ENCODE measurements around the gene ALDOA. TPM values are rescaled to one million over a fixed set of nuclear protein-coding genes. Genes with fewer than 3 reads are reported as not detected.
A peak's percentile ranks its signal among the peaks of the same experiment; 100 is the strongest.

The ALDOA gene
- total RNA-seq, 3 donors from 2014 or later (not counting 1 experiment from before 2014, with no cell fraction given), result 412 to 544 (median 490) TPM

GRCh38 chr16:30063278-30063892 lies 2.2 kb upstream of the ALDOA start:
- peak overlapping the region; percentile 98 for H3K4me3 Mint-ChIP-seq
- intact Hi-C loops (cut with micrococcal nuclease), result loop anchor here (10.0 kb wide), 1 partner anchor 341 kb away; the partner anchor contains the start of gene ZNF771
- peaks cover 27 to 41% of the 10 kb centered on the region in 2 donors for H3K4me1 Mint-ChIP-seq
- ATAC-seq, result no peak
- 58% methylated on average over 12 of the region's 12 CpGs for WGBS (ENCODE audit: insufficient coverage)
- Histone ChIP-seq H3K27ac (ENCODE audit: low read length) (peak overlapping the region; percentile 79), H3K36me3 (ENCODE audit: control insufficient read depth, insufficient read depth, low read length) (peaks cover 12% of the 10 kb centered on the region), H3K4me3 (ENCODE audit: low read length) (no peak overlapping the region), H3K27me3 (ENCODE audit: control insufficient read depth, insufficient read depth, low read length) (no peaks in the 10 kb centered on the region), H3K4me1 (ENCODE audit: control insufficient read depth, insufficient read depth, low read length) (peaks cover 35% of the 10 kb centered on the region), H3K9me3 (ENCODE audit: control insufficient read depth, insufficient read depth, low read length) (no peaks in the 10 kb centered on the region)
- no peak for DNase-seq
- H3K9me3 Mint-ChIP-seq, result no peaks in the 10 kb centered on the region
- peak overlapping the region; percentile 94 to 98 for H3K27ac Mint-ChIP-seq
- H3K36me3 Mint-ChIP-seq, result no peaks in the 10 kb centered on the region
- TF ChIP-seq CTCF (IDR thresholded peaks at IDR 0.05), result no peak
- no peaks in the 10 kb centered on the region for H3K27me3 Mint-ChIP-seq (ENCODE audit: low read depth in 2 of 2)

GRCh38 chr16:30063893-30064728 lies 1.4 kb upstream of the ALDOA start:
- H3K9me3 Mint-ChIP-seq, result no peaks in the 10 kb centered on the region
- intact Hi-C loops (cut with micrococcal nuclease), result loop anchor here (1.0 to 10.0 kb wide), 2 partner anchors 28 to 341 kb away; partner anchors contain the start of gene ZNF771
- no peaks in the 10 kb centered on the region for H3K36me3 Mint-ChIP-seq
- H3K4me3 ChIP-seq (ENCODE audit: low read length), result peak overlapping the region; percentile 96
- TF ChIP-seq CTCF (IDR thresholded peaks at IDR 0.05), result no peak
- H3K4me1 ChIP-seq (ENCODE audit: control insufficient read depth, insufficient read depth, low read length), result peaks cover 42% of the 10 kb centered on the region
- no peaks in the 10 kb centered on the region for H3K27me3 Mint-ChIP-seq (ENCODE audit: low read depth in 2 of 2)
- DNase-seq (peak; percentile 65 to 81), ATAC-seq (peak in 2 of 3 donors; percentile 19 to 20)
- peaks cover 19% of the 10 kb centered on the region for H3K36me3 ChIP-seq (ENCODE audit: control insufficient read depth, insufficient read depth, low read length)
- no peaks in the 10 kb centered on the region for H3K27me3 ChIP-seq (ENCODE audit: control insufficient read depth, insufficient read depth, low read length)
- H3K27ac Mint-ChIP-seq, result peak overlapping the region; percentile 94 to 98
- H3K9me3 ChIP-seq (ENCODE audit: control insufficient read depth, insufficient read depth, low read length), result no peaks in the 10 kb centered on the region
- peak overlapping the region; percentile 79 for H3K27ac ChIP-seq (ENCODE audit: low read length)
- H3K4me3 Mint-ChIP-seq, result peak overlapping the region; percentile 98
- 1% methylated on average over 16 of the region's 27 CpGs for WGBS (ENCODE audit: insufficient coverage)
- H3K4me1 Mint-ChIP-seq, result peaks cover 31 to 47% of the 10 kb centered on the region in 2 donors

GRCh38 chr16:30064729-30065101 lies 845 bp upstream of the ALDOA start:
- no peaks in the 10 kb centered on the region for H3K27me3 ChIP-seq (ENCODE audit: control insufficient read depth, insufficient read depth, low read length)
- H3K4me1 ChIP-seq (ENCODE audit: control insufficient read depth, insufficient read depth, low read length), result peaks cover 42% of the 10 kb centered on the region
- peak overlapping the region; percentile 79 for H3K27ac ChIP-seq (ENCODE audit: low read length)
- Mint-ChIP-seq H3K4me3 (peak overlapping the region; percentile 98), H3K27ac (peak overlapping the region; percentile 94 to 98), H3K4me1 (peaks cover 35 to 50% of the 10 kb centered on the region in 2 donors), H3K9me3 (no peaks in the 10 kb centered on the region), H3K27me3 (ENCODE audit: low read depth in 2 of 2) (no peaks in the 10 kb centered on the region), H3K36me3 (no peaks in the 10 kb centered on the region)
- under 1% methylated on average over 25 of the region's 25 CpGs for WGBS (ENCODE audit: insufficient coverage)
- ATAC-seq, result no peak
- peak overlapping the region; percentile 96 for H3K4me3 ChIP-seq (ENCODE audit: low read length)
- no peaks in the 10 kb centered on the region for H3K9me3 ChIP-seq (ENCODE audit: control insufficient read depth, insufficient read depth, low read length)
- peaks cover 25% of the 10 kb centered on the region for H3K36me3 ChIP-seq (ENCODE audit: control insufficient read depth, insufficient read depth, low read length)
- TF ChIP-seq CTCF (IDR thresholded peaks at IDR 0.05), result no peak
- DNase-seq, result no peak
- intact Hi-C loops (cut with micrococcal nuclease), result loop anchor here (1.0 to 10.0 kb wide), 3 partner anchors 11 to 340 kb away; partner anchors contain the start of genes PPP4C and ZNF771
